Cardiac muscle cell (in vitro differentiated cells and primary cell): ENCODE results near the gene ZNF425. TPM values are rescaled to one million over a fixed set of nuclear protein-coding genes. Genes with fewer than 3 reads are reported as not detected.

Experiments
- DNase-seq, 2 donors: peaks; one replicate each; pipeline versions ENCODE4 v3.0.0 to v3.0.0-alpha.2; 2010 to 2017; ENCODE audit warnings: low read depth in 1 of 2, low spot score in 1 of 2
- H3K27ac ChIP-seq: fragments of 200-600 bp; sonication (generic); 2 replicates; pipeline ENCODE4 v1.5.1; 2016
- H3K27me3 ChIP-seq: fragments of 200-600 bp; sonication (generic); 2 replicates; pipeline ENCODE4 v1.6.0; 2016; ENCODE audit warnings: control low read depth
- H3K36me3 ChIP-seq: fragments of 200-600 bp; sonication (generic); 2 replicates; pipeline ENCODE4 v1.5.1; 2016; ENCODE audit warnings: control low read depth
- H3K4me1 ChIP-seq: fragments of 200-600 bp; sonication (generic); 2 replicates; pipeline ENCODE4 v1.8.1; 2017; ENCODE audit warnings: low read depth, mild to moderate bottlenecking, mixed run types
- H3K4me3 ChIP-seq: fragments of 200-600 bp; sonication (generic); 2 replicates; pipeline ENCODE4 v1.5.1; 2016; ENCODE audit warnings: mild to moderate bottlenecking
- H3K9me3 ChIP-seq: fragments of 200-600 bp; sonication (generic); 2 replicates; pipeline ENCODE4 v1.5.1; 2017; ENCODE audit warnings: low read depth, mild to moderate bottlenecking, control low read depth
- CTCF ChIP-seq: IDR thresholded peaks from 2 replicates; pipeline ENCODE4 v1.5.1; 2012; ENCODE audit warnings: low read depth, mild to moderate bottlenecking, low read length
- polyA plus RNA-seq: library from polyadenylated mRNA; unstranded; fragments of >200 nt; fragmentation: Nextera tagmentation; extraction: Ambion mirVana; gene quantifications from 2 replicates; pipeline ENCODE4 v1.2.1, GENCODE V29; 2016
- total RNA-seq: library from RNA; depleted of rRNA; stranded (reverse); fragments of >200 nt; gene quantifications from 2 replicates; pipeline ENCODE4 v1.2.3, GENCODE V29; 2016

Gene ZNF425
- total and polyA plus RNA-seq, 2 experiments from 2014 or later = 6.8 to 11.3 TPM

- no peak for DNase-seq
- TF ChIP-seq CTCF = no peak
- H3K27ac ChIP-seq = no peak overlapping the region
- no peaks in the 10 kb centered on the region for H3K4me1 ChIP-seq
- H3K4me3 ChIP-seq = no peak overlapping the region
- H3K36me3 ChIP-seq = no peaks in the 10 kb centered on the region
- H3K9me3 ChIP-seq = no peaks in the 10 kb centered on the region
- H3K27me3 ChIP-seq = no peaks in the 10 kb centered on the region
These were observed 15.8 kb upstream of the ZNF425 start for GRCh38 chr7:149141893-149142292.

- no peaks in the 10 kb centered on the region for H3K27me3 ChIP-seq
- H3K4me3 ChIP-seq = no peak overlapping the region
- TF ChIP-seq CTCF = no peak
- H3K36me3 ChIP-seq = no peaks in the 10 kb centered on the region
- H3K27ac ChIP-seq = no peak overlapping the region
- no peaks in the 10 kb centered on the region for H3K9me3 ChIP-seq
- no peak for DNase-seq
- H3K4me1 ChIP-seq = no peaks in the 10 kb centered on the region
These were observed 14.7 kb upstream of the ZNF425 start for GRCh38 chr7:149140831-149141230.

- H3K9me3 ChIP-seq = no peaks in the 10 kb centered on the region
- no peaks in the 10 kb centered on the region for H3K27me3 ChIP-seq
- no peak for TF ChIP-seq CTCF
- no peaks in the 10 kb centered on the region for H3K4me1 ChIP-seq
- H3K4me3 ChIP-seq = no peak overlapping the region
- H3K27ac ChIP-seq = no peak overlapping the region
- no peak for DNase-seq
- H3K36me3 ChIP-seq = peaks cover 2% of the 10 kb centered on the region
These were observed 10.0 kb upstream of the ZNF425 start for GRCh38 chr7:149136118-149136517.

GRCh38 chr7:149133028-149133710, 7.0 kb upstream of the ZNF425 start:
- no peaks in the 10 kb centered on the region for H3K9me3 ChIP-seq
- H3K4me3 ChIP-seq = no peak overlapping the region
- H3K36me3 ChIP-seq = peaks cover 2% of the 10 kb centered on the region
- H3K27me3 ChIP-seq = no peaks in the 10 kb centered on the region
- no peak overlapping the region for H3K27ac ChIP-seq
- TF ChIP-seq CTCF = no peak
- H3K4me1 ChIP-seq = no peaks in the 10 kb centered on the region
- DNase-seq = no peak

- no peaks in the 10 kb centered on the region for H3K4me1 ChIP-seq
- no peak for TF ChIP-seq CTCF
- H3K9me3 ChIP-seq = no peaks in the 10 kb centered on the region
- no peak overlapping the region for H3K4me3 ChIP-seq
- no peaks in the 10 kb centered on the region for H3K27me3 ChIP-seq
- no peak for DNase-seq
- peaks cover 2% of the 10 kb centered on the region for H3K36me3 ChIP-seq
- H3K27ac ChIP-seq = no peak overlapping the region
These were observed 4.6 kb upstream of the ZNF425 start for GRCh38 chr7:149130572-149131198.
